GM19099 (cell line): ENCODE measurements around the gene GID8.

Experiments used
- POLR2A ChIP-seq: IDR thresholded peaks from 3 replicates; pipeline ENCODE4 v1.6.1; 2011; ENCODE audit warnings: low read depth; ENCODE audit not compliant: insufficient read length; ENCODE audit errors: extremely low read depth

Gene GID8

DNA sequence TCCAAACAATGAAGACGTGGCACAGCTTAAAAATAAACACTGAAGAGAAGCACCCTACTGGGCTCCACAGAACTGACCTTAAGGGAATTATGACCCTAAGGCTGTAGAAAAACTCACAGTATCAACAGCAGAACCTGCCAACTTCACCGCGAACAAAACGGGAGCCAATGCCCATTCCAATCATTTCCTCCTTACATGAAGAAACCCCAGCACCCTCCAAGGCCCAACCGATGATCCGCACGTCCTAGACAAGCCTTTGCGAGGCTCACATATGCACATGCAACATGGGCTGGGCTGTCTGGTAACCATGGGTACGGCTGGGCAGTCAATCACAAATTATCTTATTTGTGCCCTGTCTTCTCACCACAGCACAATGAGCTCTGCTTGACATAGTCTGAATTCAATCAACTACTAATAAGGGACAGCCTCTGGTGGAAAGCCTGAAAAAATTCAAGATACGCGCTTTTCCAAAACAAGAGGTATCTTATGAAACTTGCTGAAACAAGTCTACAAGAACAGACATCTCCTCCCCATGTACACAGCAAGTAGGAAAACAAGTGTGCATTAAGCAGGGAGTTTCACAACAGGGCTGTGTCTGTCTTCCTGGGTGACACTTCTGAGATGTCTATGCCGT is 13.4 kb upstream of the GID8 start:
- no peak for TF ChIP-seq POLR2A

GRCh38 chr20:62925076-62925419 is 12.9 kb upstream of the GID8 start:
- TF ChIP-seq POLR2A: no peak

DNA sequence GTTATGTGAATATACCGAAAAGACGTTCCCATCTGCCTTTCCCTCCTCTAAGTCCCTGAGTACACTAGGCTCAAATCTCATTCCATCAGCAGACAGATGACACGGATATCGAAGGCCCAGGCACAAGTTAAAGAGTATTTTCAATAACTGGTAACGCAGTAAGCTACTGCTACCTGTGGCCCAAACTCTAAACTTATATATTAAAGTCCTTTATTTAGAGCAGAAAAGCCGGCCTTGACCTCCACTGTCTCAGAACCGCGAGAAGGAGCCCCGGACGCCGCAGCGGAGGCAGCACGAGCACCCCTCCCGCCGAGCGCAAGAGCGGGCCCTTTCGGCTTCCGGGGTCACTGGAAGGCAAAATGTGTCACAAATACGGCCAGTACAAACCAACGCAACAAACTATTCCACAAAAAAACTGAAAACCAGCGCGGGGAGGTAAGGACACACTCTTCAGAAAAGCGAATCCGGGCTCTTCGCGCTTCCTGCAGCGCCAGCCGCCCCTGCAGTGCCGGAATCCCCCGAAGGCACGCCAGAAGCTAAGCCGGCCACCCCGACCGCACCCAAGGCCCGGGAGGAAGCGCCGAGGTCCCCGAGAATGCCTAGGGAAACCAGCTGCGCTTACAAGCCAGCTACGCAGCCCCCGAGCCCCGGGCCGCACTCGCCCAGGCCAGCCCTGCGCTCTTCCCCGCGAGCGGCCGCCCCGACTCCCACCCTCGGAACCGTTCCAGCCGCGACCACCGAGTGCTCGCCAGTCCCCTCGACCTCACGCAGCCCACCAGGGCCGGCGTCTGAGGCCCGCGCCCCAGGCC is 12.3 kb upstream of the GID8 start:
- no peak for TF ChIP-seq POLR2A

GRCh38 chr20:62926229-62927127 is 11.5 kb upstream of the GID8 start, which contains the start of gene DIDO1:
Gene DIDO1 (minus strand): TSS chr20:62926505.
- TF ChIP-seq POLR2A: peak; percentile 69

DNA sequence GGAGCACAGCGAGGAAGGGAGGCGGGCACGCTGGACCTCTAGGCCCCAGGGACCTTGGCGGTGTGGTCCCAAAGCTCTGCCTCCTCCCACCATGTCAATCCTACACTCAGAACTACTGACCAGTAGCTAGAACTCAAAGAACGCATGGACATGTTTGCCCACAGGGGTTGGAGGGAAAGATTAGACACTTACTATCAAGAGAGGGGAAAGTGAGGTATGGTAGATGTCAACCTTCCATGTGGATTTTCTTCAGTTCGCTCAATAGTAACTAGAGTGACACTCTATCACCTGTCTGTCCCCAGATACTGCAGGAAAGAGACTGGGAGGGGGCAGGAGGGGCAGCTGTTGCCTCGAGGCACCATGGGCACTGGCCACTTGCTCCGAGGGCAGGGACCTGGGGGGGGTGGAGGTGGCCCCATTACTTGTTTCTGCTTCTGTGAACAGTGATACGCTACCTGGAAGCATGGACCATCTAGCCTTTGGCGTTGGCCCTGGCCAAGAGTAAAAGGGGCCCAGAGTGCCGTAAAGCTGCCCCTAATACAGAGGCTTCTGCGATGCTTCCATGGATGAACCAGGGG is 10.7 kb upstream of the GID8 start:
- TF ChIP-seq POLR2A: no peak

GRCh38 chr20:62928246-62928939 is 9.6 kb upstream of the GID8 start:
- TF ChIP-seq POLR2A: no peak

DNA sequence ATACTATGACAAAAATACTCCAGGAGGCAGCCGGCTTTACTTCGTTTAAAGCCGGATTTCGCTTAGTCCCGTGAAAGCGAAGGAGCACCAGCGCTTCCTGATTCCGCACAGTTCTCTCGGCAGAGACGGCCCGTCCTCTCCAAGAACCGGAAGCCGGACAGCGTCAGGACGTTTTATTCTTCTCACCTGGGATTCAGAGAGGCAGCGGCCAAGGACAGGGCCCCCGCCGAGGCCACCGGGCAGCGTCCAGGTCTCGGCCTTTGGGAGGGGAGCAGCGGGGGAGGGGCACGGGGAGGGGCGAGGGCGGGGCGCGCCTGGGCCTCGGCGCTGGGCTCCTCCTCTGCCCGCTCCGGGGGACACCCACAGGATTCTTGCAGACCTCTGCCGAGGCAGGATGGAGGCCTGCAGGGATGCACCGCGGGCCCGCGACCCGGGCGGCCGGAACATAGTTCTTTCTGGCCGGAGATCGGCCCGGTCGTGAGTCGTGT is 8.9 kb upstream of the GID8 start:
- no peak for TF ChIP-seq POLR2A

DNA sequence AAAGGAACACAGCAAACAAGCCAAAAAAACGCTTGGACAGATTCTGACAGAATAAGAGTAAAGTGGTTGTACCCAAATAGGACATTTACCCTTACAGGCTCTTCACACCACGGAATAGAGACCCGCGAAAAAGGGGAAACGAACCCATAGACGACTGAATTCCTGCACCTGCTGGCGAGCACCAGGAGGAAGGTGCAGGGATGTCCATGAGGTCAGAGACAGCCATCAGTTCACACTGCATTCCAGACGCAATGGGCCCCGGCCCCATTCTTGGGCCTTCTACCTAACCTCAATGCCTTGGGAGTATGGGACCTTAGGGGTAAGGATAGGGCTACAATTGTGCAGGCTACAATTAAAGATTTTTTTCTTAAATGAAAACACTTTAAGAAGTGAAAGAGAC is 6.5 kb upstream of the GID8 start:
- TF ChIP-seq POLR2A: no peak

GRCh38 chr20:62933966-62934365 is 4.0 kb upstream of the GID8 start:
- no peak for TF ChIP-seq POLR2A

- no peak for TF ChIP-seq POLR2A
These were observed 2.6 kb upstream of the GID8 start for GRCh38 chr20:62935204-62935967.

- TF ChIP-seq POLR2A: no peak
These were observed 1.9 kb upstream of the GID8 start for GRCh38 chr20:62935968-62936585.

GRCh38 chr20:62937268-62938104 is 461 bp upstream of the GID8 start:
- peak; percentile 78 for TF ChIP-seq POLR2A
